ENCODE measurements around the gene OCLN. TPM values are rescaled to one million over a fixed set of nuclear protein-coding genes. Genes with fewer than 3 reads are reported as not detected.
"Not testable (repeated sequence)": the region's sequence is repeated elsewhere in the genome, so short reads cannot be mapped to it uniquely, and the experiment has no call there.

OCLN gene
- total and polyA plus RNA-seq, 8 donors = 38.6 to 124 (median 48.9) TPM

DNA sequence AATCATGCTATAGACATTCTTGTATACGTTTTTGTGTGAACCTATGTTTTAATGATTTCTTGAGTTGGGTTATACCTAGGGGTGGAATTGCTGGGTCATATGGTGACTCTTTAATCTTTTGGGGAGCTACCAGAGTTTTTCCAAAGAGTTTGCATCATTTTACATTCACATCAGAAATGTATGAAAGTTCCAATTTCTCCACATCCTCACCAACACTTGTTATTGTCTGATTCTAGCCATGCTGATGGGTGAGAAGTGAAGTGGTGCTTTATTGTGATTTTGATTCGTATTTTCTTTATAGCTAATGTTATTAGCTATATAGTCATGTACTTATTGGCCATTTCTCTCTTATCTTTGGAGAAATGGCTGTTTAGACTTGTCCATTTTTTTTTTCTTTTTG is 18.1 kb downstream of the OCLN start:
- ATAC-seq (no peak), DNase-seq (no peak)
- H3K4me1 ChIP-seq = peaks cover 2 to 23% of the 10 kb centered on the region in 2 donors
- intact Hi-C loops (cut with DNase I) = no loop called here
- TF ChIP-seq CTCF (IDR thresholded peaks at IDR 0.05) = no peak
- no peak overlapping the region for H3K27ac ChIP-seq
- no peaks in the 10 kb centered on the region for H3K27me3 ChIP-seq
- peaks cover 0 to 9% of the 10 kb centered on the region in 2 donors for H3K36me3 ChIP-seq
- H3K9me3 ChIP-seq = no peaks in the 10 kb centered on the region
- H3K4me3 ChIP-seq = no peak overlapping the region

- Histone ChIP-seq H3K36me3 (peaks cover 0 to 6% of the 10 kb centered on the region in 2 donors), H3K27me3 (no peaks in the 10 kb centered on the region), H3K9me3 (no peaks in the 10 kb centered on the region), H3K4me1 (peaks cover 5 to 34% of the 10 kb centered on the region in 2 donors), H3K27ac (peak overlapping the region; percentile 40 to 50), H3K4me3 (no peak overlapping the region)
- intact Hi-C loops (cut with DNase I) = no loop called here
- DNase-seq (no peak), ATAC-seq (peak; percentile 39)
- TF ChIP-seq CTCF (IDR thresholded peaks at IDR 0.05) = no peak
Measured at GRCh38 chr5:69512740-69513260, 20.2 kb downstream of the OCLN start.

GRCh38 chr5:69515570-69515969 is 23.0 kb downstream of the OCLN start:
- ATAC-seq; intact Hi-C loops (cut with DNase I); DNase-seq; H3K36me3 ChIP-seq; H3K27ac ChIP-seq; H3K27me3 ChIP-seq; H3K9me3 ChIP-seq; H3K4me3 ChIP-seq: not testable (repeated sequence)
- peaks cover 10 to 55% of the 10 kb centered on the region in 2 donors for H3K4me1 ChIP-seq

GRCh38 chr5:69516769-69517168 is 24.2 kb downstream of the OCLN start:
- H3K27ac ChIP-seq = peak overlapping the region; percentile 60 to 80
- H3K9me3 ChIP-seq = no peaks in the 10 kb centered on the region
- DNase-seq (no peak), ATAC-seq (no peak)
- H3K36me3 ChIP-seq = no peaks in the 10 kb centered on the region
- no peak overlapping the region for H3K4me3 ChIP-seq
- intact Hi-C loops (cut with DNase I) = no loop called here
- H3K27me3 ChIP-seq = no peaks in the 10 kb centered on the region
- TF ChIP-seq CTCF (IDR thresholded peaks at IDR 0.05) = no peak
- H3K4me1 ChIP-seq = peaks cover 10 to 61% of the 10 kb centered on the region in 2 donors

DNA sequence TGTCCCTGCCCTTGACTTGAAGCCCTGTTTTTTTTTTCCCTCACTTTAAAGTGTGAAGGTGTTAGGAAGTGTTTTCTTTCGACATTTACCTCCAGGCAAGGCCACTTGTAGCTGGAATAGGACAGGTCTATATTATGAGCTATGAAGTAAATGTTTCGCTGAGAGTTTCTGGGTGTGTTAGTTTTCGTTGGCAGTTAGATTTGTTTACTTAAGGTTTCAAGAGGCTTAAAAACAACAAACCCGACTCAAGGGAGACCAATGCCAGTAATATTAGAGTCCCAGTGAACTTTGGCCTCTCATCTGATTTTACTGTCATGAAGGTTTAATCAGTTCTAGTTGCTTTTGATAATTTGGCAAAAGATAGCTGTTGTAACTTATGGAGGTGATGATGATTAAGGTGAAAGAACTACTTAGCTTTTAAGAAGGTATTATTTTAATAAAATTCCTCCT is 25.2 kb downstream of the OCLN start:
- H3K4me3 ChIP-seq = no peak overlapping the region
- peak overlapping the region; percentile 60 to 80 for H3K27ac ChIP-seq
- no peaks in the 10 kb centered on the region for H3K36me3 ChIP-seq
- no peaks in the 10 kb centered on the region for H3K9me3 ChIP-seq
- H3K4me1 ChIP-seq = peaks cover 10 to 57% of the 10 kb centered on the region in 2 donors
- no peaks in the 10 kb centered on the region for H3K27me3 ChIP-seq
- TF ChIP-seq CTCF (IDR thresholded peaks at IDR 0.05) = no peak
- ATAC-seq = peak; percentile 76
- intact Hi-C loops (cut with DNase I) = no loop called here
- DNase-seq = peak in 2 of 4 donors; percentile 31 to 72

DNA sequence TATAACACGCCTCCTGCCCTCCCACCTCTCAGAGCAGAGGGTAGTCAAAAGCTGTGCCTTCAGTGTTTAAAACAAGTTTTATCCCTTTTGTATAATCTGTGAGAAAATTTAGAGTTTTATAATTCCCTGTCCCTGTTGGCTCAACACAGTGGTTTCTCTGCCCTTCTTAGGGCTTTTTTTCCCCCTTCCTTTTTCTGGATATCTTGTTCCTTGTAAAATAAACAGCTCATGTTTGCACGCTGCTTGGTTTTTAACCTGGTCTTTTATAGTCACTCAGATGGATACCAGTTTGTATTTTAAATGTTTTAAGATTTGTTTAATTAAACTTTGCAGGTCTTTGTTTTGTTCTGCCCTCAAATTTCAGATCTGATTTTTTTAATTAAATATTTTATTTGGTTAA is 26.7 kb downstream of the OCLN start:
- no peak for DNase-seq
- Histone ChIP-seq H3K9me3 (no peaks in the 10 kb centered on the region), H3K36me3 (no peaks in the 10 kb centered on the region), H3K27me3 (no peaks in the 10 kb centered on the region), H3K27ac (peak overlapping the region; percentile 60 to 75), H3K4me3 (no peak overlapping the region), H3K4me1 (peaks cover 7 to 47% of the 10 kb centered on the region in 2 donors)
- intact Hi-C loops (cut with DNase I) = no loop called here
- no peak for TF ChIP-seq CTCF (IDR thresholded peaks at IDR 0.05)
- no peak for ATAC-seq

Measured in left lung (tissue), 10 donors.